NB4 (cell line): ENCODE results near the gene GBA3.

Source experiments
- CTCF ChIP-seq: IDR thresholded peaks from one replicate; pipeline ENCODE4 v1.5.1; 2012; ENCODE audit warnings: low read depth, low read length
- POLR2A ChIP-seq: IDR thresholded peaks from 2 replicates; pipeline ENCODE4 v1.6.1; 2011; ENCODE audit warnings: mild to moderate bottlenecking; ENCODE audit not compliant: insufficient read length; ENCODE audit errors: extremely low read depth

- TF ChIP-seq POLR2A = no peak
- TF ChIP-seq CTCF = no peak
These were observed 24.0 kb upstream of the GBA3 start for GRCh38 chr4:22668702-22669101.
